ENCODE data around the gene TFF1.

TFF1 gene

GRCh38 chr21:42360317-42360716 is 6.0 kb downstream of the TFF1 start:
- peak; percentile 59 to 62 for DNase-seq

- DNase-seq, result no peak
These were observed 7.4 kb downstream of the TFF1 start for GRCh38 chr21:42358937-42359336.

- DNase-seq, result no peak
These were observed 8.1 kb downstream of the TFF1 start for GRCh38 chr21:42358261-42358660.

- DNase-seq, result no peak
These were observed 9.0 kb downstream of the TFF1 start for GRCh38 chr21:42357307-42357706.

- DNase-seq, result no peak
These were observed 9.7 kb downstream of the TFF1 start for GRCh38 chr21:42356650-42357049.

- no peak for DNase-seq
These were observed 10.3 kb downstream of the TFF1 start for GRCh38 chr21:42356046-42356445.

GRCh38 chr21:42353623-42354022 is 12.7 kb downstream of the TFF1 start:
- no peak for DNase-seq

GRCh38 chr21:42352441-42353095 is 13.8 kb downstream of the TFF1 start:
- DNase-seq, result peak in 1 of 2 experiments; percentile 1

- peak; percentile 8 to 10 for DNase-seq
These were observed 14.5 kb downstream of the TFF1 start for GRCh38 chr21:42351626-42352440.

- peak; percentile 9 to 13 for DNase-seq
These were observed 15.4 kb downstream of the TFF1 start, which contains the start of gene TFF2 for GRCh38 chr21:42350927-42351426. TSS of gene TFF2 (minus strand) at chr21:42350994. CDS start at chr21:42350957, 37 bp downstream.

- DNase-seq, result peak in 1 of 2 experiments; percentile 11
These were observed 15.9 kb downstream of the TFF1 start for GRCh38 chr21:42350318-42350910.

- peak in 1 of 2 experiments; percentile 7 for DNase-seq
These were observed 16.7 kb downstream of the TFF1 start for GRCh38 chr21:42349420-42350317.

GRCh38 chr21:42348762-42349161 is 17.6 kb downstream of the TFF1 start:
- DNase-seq, result peak in 1 of 2 experiments; percentile 14

- peak in 1 of 2 experiments; percentile 11 for DNase-seq
These were observed 18.6 kb downstream of the TFF1 start for GRCh38 chr21:42347601-42348327.

- DNase-seq, result peak in 1 of 2 experiments; percentile 3
These were observed 19.3 kb downstream of the TFF1 start for GRCh38 chr21:42346866-42347600.

- DNase-seq, result peak in 1 of 2 experiments; percentile 7
These were observed 19.9 kb downstream of the TFF1 start for GRCh38 chr21:42346441-42346840.

- peak in 1 of 2 experiments; percentile 8 for DNase-seq
These were observed 21.7 kb downstream of the TFF1 start for GRCh38 chr21:42344631-42345030.

GRCh38 chr21:42343963-42344510 is 22.3 kb downstream of the TFF1 start:
- DNase-seq, result peak in 1 of 2 experiments; percentile 14

- DNase-seq, result peak; percentile 8 to 10
These were observed 22.8 kb downstream of the TFF1 start for GRCh38 chr21:42343556-42343955.

GRCh38 chr21:42343101-42343500 is 23.2 kb downstream of the TFF1 start:
- peak; percentile 10 to 12 for DNase-seq
